Uterus (tissue), 4 donors: ENCODE results near the gene IQGAP2. TPM values are rescaled to one million over a fixed set of nuclear protein-coding genes. Genes with fewer than 3 reads are reported as not detected.

Experiments used
- DNase-seq, 2 donors: peaks; one replicate each; pipeline ENCODE4 v3.0.0-alpha.2; 2019 to 2020
- H3K27ac ChIP-seq, 2 donors: fragments of 200-600 bp; sonication (generic); 1 replicate in 1 of 2; 2 replicates in 1 of 2; pipeline ENCODE4 v1.5.1; 2016 to 2018
- H3K27me3 ChIP-seq, 2 donors: fragments of 200-600 bp; sonication (generic); one replicate each; pipeline ENCODE4 v1.5.1; 2018 to 2019; ENCODE audit warnings: control low read depth in 1 of 2
- H3K36me3 ChIP-seq, 2 donors: fragments of 200-600 bp; sonication (generic); one replicate each; pipeline ENCODE4 v1.5.1; 2019; ENCODE audit warnings: control low read depth in 1 of 2
- H3K4me1 ChIP-seq, 2 donors: fragments of 200-600 bp; sonication (generic); one replicate each; pipeline ENCODE4 v1.5.1; 2018 to 2019; ENCODE audit warnings: control low read depth in 1 of 2
- H3K4me3 ChIP-seq, 2 donors: fragments of 200-600 bp; sonication (generic); 1 replicate in 1 of 2; 2 replicates in 1 of 2; pipeline ENCODE4 v1.5.1; 2018 to 2019; ENCODE audit warnings: mild to moderate bottlenecking in 1 of 2
- H3K9me3 ChIP-seq, 2 donors: fragments of 200-600 bp; sonication (generic); one replicate each; pipeline ENCODE4 v1.5.1; 2019; ENCODE audit warnings: control low read depth in 1 of 2
- POLR2A ChIP-seq, 2 donors: fragments of 450-650 bp; IDR thresholded peaks; one replicate each; pipeline ENCODE4 v1.6.1; 2016; ENCODE audit warnings: antibody characterized with exemption in 2 of 2, mild to moderate bottlenecking in 1 of 2, moderate library complexity in 1 of 2
- intact Hi-C: fragments of 100-400 bp; cut with DNase I; formaldehyde crosslinking; loops from one replicate; pipeline ENCODE4 v1.15.1; 2023; ENCODE audit warnings: low total_unique reads
- total RNA-seq, 4 donors: library from RNA; depleted of rRNA in 3 of 4; stranded (reverse); fragments of >200 nt in 3 of 4; gene quantifications; one replicate each; pipeline versions ENCODE4 v1.1.0 to v1.2.4, GENCODE V29; 2014 to 2023
- TF ChIP-seq, protein P1 (sequence below), 4 experiments: fragments of 200-600 bp in 2 of 4; fragments of 450-650 bp in 2 of 4; sonication (generic) in 2 of 4; IDR thresholded peaks; one replicate each; pipeline ENCODE4 v1.5.1; 2016 to 2019; ENCODE audit warnings: antibody characterized with exemption in 4 of 4, mild to moderate bottlenecking in 2 of 4, moderate library complexity in 1 of 4
- donor health status: DM: yes; HTN: yes; CAD: no.

IQGAP2 gene
- total RNA-seq, 4 donors from 2014 or later, result 7.1 to 49.2 (median 9.4) TPM

GRCh38 chr5:76473661-76474060, 70.6 kb downstream of the IQGAP2 start:
- intact Hi-C loops, result no loop called here
- H3K9me3 ChIP-seq, result no peaks in the 10 kb centered on the region
- H3K4me1 ChIP-seq, result no peaks in the 10 kb centered on the region
- no peaks in the 10 kb centered on the region for H3K36me3 ChIP-seq
- no peaks in the 10 kb centered on the region for H3K27me3 ChIP-seq
- H3K27ac ChIP-seq, result no peak overlapping the region
- H3K4me3 ChIP-seq, result no peak overlapping the region
- TF ChIP-seq POLR2A (IDR thresholded peaks at IDR 0.05), result no peak
- TF ChIP-seq, protein P1, sequence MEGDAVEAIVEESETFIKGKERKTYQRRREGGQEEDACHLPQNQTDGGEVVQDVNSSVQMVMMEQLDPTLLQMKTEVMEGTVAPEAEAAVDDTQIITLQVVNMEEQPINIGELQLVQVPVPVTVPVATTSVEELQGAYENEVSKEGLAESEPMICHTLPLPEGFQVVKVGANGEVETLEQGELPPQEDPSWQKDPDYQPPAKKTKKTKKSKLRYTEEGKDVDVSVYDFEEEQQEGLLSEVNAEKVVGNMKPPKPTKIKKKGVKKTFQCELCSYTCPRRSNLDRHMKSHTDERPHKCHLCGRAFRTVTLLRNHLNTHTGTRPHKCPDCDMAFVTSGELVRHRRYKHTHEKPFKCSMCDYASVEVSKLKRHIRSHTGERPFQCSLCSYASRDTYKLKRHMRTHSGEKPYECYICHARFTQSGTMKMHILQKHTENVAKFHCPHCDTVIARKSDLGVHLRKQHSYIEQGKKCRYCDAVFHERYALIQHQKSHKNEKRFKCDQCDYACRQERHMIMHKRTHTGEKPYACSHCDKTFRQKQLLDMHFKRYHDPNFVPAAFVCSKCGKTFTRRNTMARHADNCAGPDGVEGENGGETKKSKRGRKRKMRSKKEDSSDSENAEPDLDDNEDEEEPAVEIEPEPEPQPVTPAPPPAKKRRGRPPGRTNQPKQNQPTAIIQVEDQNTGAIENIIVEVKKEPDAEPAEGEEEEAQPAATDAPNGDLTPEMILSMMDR (IDR thresholded peaks at IDR 0.05), result no peak
- DNase-seq, result no peak

DNA sequence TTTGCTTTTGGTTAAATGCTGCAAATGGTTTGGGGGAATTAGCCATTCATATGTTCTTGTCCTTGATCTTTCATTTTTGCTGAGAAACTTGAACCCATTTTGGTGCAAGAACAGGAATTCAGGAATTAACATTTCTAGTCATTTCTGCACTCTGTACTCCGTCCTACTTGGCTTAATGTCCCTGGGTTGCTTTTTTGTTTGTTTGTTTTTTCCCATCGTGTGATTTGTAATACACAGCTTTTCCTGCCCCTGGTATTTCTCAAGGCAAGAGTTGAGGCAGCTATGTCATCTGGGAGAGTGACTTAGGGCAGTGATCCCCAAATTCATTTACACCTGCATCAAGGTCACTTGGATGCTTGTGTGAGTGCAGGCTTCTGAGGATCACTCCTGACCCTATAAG, 71.3 kb downstream of the IQGAP2 start:
- intact Hi-C loops, result no loop called here
- Histone ChIP-seq H3K4me3 (no peak overlapping the region), H3K4me1 (no peaks in the 10 kb centered on the region), H3K36me3 (no peaks in the 10 kb centered on the region), H3K9me3 (no peaks in the 10 kb centered on the region), H3K27me3 (no peaks in the 10 kb centered on the region), H3K27ac (no peak overlapping the region)
- DNase-seq, result no peak
- TF ChIP-seq, protein P1 (IDR thresholded peaks at IDR 0.05), result no peak
- no peak for TF ChIP-seq POLR2A (IDR thresholded peaks at IDR 0.05)

- DNase-seq, result no peak
- TF ChIP-seq, protein P1 (IDR thresholded peaks at IDR 0.05), result no peak
- TF ChIP-seq POLR2A (IDR thresholded peaks at IDR 0.05), result no peak
- Histone ChIP-seq H3K27ac (no peak overlapping the region), H3K36me3 (no peaks in the 10 kb centered on the region), H3K9me3 (no peaks in the 10 kb centered on the region), H3K4me3 (no peak overlapping the region), H3K4me1 (no peaks in the 10 kb centered on the region), H3K27me3 (no peaks in the 10 kb centered on the region)
- intact Hi-C loops, result no loop called here
Measured at GRCh38 chr5:76475385-76475784, 72.3 kb downstream of the IQGAP2 start.

DNA sequence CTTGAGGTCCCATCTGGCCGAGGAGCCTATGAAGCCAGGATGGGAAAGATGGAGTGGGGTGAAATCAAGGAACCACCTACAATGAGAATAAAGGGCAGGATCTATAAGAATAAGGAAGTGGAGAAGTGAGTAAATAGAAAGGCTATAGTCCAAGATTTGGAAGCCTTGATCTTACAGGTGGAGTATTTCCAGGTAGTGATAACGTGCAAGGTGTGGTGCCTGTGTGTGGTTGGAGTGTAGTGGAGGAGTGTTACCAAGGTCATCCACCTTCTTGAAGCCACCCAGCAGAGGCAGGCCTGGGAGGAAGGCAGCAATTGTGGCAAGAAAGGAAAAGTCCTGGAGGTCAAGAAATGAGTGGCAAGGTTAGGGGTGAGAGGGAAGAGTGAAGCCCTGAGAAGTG, 72.9 kb downstream of the IQGAP2 start:
- H3K9me3 ChIP-seq, result no peaks in the 10 kb centered on the region
- DNase-seq, result no peak
- H3K4me3 ChIP-seq, result no peak overlapping the region
- H3K27ac ChIP-seq, result no peak overlapping the region
- intact Hi-C loops, result no loop called here
- TF ChIP-seq POLR2A (IDR thresholded peaks at IDR 0.05), result no peak
- TF ChIP-seq, protein P1 (IDR thresholded peaks at IDR 0.05), result no peak
- H3K4me1 ChIP-seq, result no peaks in the 10 kb centered on the region
- H3K27me3 ChIP-seq, result no peaks in the 10 kb centered on the region
- no peaks in the 10 kb centered on the region for H3K36me3 ChIP-seq

GRCh38 chr5:76476474-76477038, 73.5 kb downstream of the IQGAP2 start:
- no peaks in the 10 kb centered on the region for H3K9me3 ChIP-seq
- no peak for TF ChIP-seq POLR2A (IDR thresholded peaks at IDR 0.05)
- TF ChIP-seq, protein P1 (IDR thresholded peaks at IDR 0.05), result no peak
- no peak overlapping the region for H3K4me3 ChIP-seq
- intact Hi-C loops, result no loop called here
- DNase-seq, result no peak
- no peaks in the 10 kb centered on the region for H3K27me3 ChIP-seq
- no peak overlapping the region for H3K27ac ChIP-seq
- H3K4me1 ChIP-seq, result no peaks in the 10 kb centered on the region
- no peaks in the 10 kb centered on the region for H3K36me3 ChIP-seq
